ENCODE results near the gene TGFBI.

TGFBI gene

GRCh38 chr5:136031711-136032110 is 2.9 kb downstream of the TGFBI start:
- peaks cover 23% of the 10 kb centered on the region for H3K27me3 Mint-ChIP-seq
- ATAC-seq (no peak), DNase-seq (no peak)
- H3K4me3 Mint-ChIP-seq, result no peak overlapping the region
- H3K27ac Mint-ChIP-seq, result no peak overlapping the region
- no peaks in the 10 kb centered on the region for H3K9me3 Mint-ChIP-seq
- peaks cover 11% of the 10 kb centered on the region for H3K4me1 Mint-ChIP-seq

- no peak overlapping the region for H3K27ac Mint-ChIP-seq
- no peak for DNase-seq
- peaks cover 0 to 1% of the 10 kb centered on the region in 2 donors for H3K9me3 Mint-ChIP-seq
- ATAC-seq, result no peak
- peaks cover 19% of the 10 kb centered on the region for H3K4me1 Mint-ChIP-seq
- peaks cover 15% of the 10 kb centered on the region for H3K27me3 Mint-ChIP-seq
- H3K4me3 Mint-ChIP-seq, result no peak overlapping the region
These were observed 3.8 kb downstream of the TGFBI start for GRCh38 chr5:136032564-136032963.

GRCh38 chr5:136033234-136033633 is 4.4 kb downstream of the TGFBI start:
- no peak for ATAC-seq

GRCh38 chr5:136033848-136034247 is 5.1 kb downstream of the TGFBI start:
- DNase-seq (no peak), ATAC-seq (no peak)
- H3K27ac Mint-ChIP-seq, result no peak overlapping the region
- H3K4me1 Mint-ChIP-seq, result peaks cover 23% of the 10 kb centered on the region
- peaks cover 7% of the 10 kb centered on the region for H3K27me3 Mint-ChIP-seq
- peaks cover 0 to 3% of the 10 kb centered on the region in 2 donors for H3K9me3 Mint-ChIP-seq
- no peak overlapping the region for H3K4me3 Mint-ChIP-seq

More at GRCh38 chr5:136033234-136033633, 4.4 kb downstream of the TGFBI start:
- peaks cover 8% of the 10 kb centered on the region for H3K27me3 Mint-ChIP-seq
- peaks cover 0 to 3% of the 10 kb centered on the region in 2 donors for H3K9me3 Mint-ChIP-seq
- no peak overlapping the region for H3K27ac Mint-ChIP-seq
- H3K4me1 Mint-ChIP-seq, result peaks cover 23% of the 10 kb centered on the region
- H3K4me3 Mint-ChIP-seq, result no peak overlapping the region
- DNase-seq, result no peak

- peaks cover 0 to 3% of the 10 kb centered on the region in 2 donors for H3K9me3 Mint-ChIP-seq
- H3K4me3 Mint-ChIP-seq, result no peak overlapping the region
- peaks cover 2% of the 10 kb centered on the region for H3K27me3 Mint-ChIP-seq
- DNase-seq, result no peak
- ATAC-seq, result no peak
- no peak overlapping the region for H3K27ac Mint-ChIP-seq
- peaks cover 23% of the 10 kb centered on the region for H3K4me1 Mint-ChIP-seq
These were observed 5.7 kb downstream of the TGFBI start for GRCh38 chr5:136034492-136034891.

GRCh38 chr5:136034984-136035383 is 6.2 kb downstream of the TGFBI start:
- no peak for DNase-seq
- H3K9me3 Mint-ChIP-seq, result peaks cover 0 to 3% of the 10 kb centered on the region in 2 donors
- peaks cover 23% of the 10 kb centered on the region for H3K4me1 Mint-ChIP-seq
- H3K4me3 Mint-ChIP-seq, result no peak overlapping the region
- peak overlapping the region in 1 of 2 donors; percentile 67 for H3K27ac Mint-ChIP-seq
- ATAC-seq, result no peak
- H3K27me3 Mint-ChIP-seq, result no peaks in the 10 kb centered on the region

GRCh38 chr5:136035837-136036236 is 7.0 kb downstream of the TGFBI start:
- no peak for DNase-seq
- Mint-ChIP-seq H3K4me1 (peaks cover 23% of the 10 kb centered on the region), H3K27ac (no peak overlapping the region), H3K27me3 (no peaks in the 10 kb centered on the region), H3K9me3 (peaks cover 0 to 3% of the 10 kb centered on the region in 2 donors), H3K4me3 (no peak overlapping the region)
- no peak for ATAC-seq

GRCh38 chr5:136036293-136036911 is 7.6 kb downstream of the TGFBI start:
- H3K27ac Mint-ChIP-seq, result peak overlapping the region; percentile 45 to 82
- peaks cover 0 to 3% of the 10 kb centered on the region in 2 donors for H3K9me3 Mint-ChIP-seq
- H3K27me3 Mint-ChIP-seq, result no peaks in the 10 kb centered on the region
- DNase-seq (no peak), ATAC-seq (no peak)
- H3K4me3 Mint-ChIP-seq, result peak overlapping the region in 1 of 2 donors; percentile 18
- peaks cover 23% of the 10 kb centered on the region for H3K4me1 Mint-ChIP-seq

- Mint-ChIP-seq H3K27me3 (no peaks in the 10 kb centered on the region), H3K4me1 (peaks cover 24% of the 10 kb centered on the region), H3K9me3 (peaks cover 0 to 3% of the 10 kb centered on the region in 2 donors), H3K27ac (peak overlapping the region; percentile 44 to 52), H3K4me3 (peak overlapping the region; percentile 5 to 38)
- DNase-seq, result peak; percentile 8 to 68
- ATAC-seq, result peak; percentile 95
These were observed 8.4 kb downstream of the TGFBI start for GRCh38 chr5:136037001-136037705.

- Mint-ChIP-seq H3K4me1 (peaks cover 34% of the 10 kb centered on the region), H3K4me3 (no peak overlapping the region), H3K9me3 (peaks cover 0 to 3% of the 10 kb centered on the region in 2 donors), H3K27me3 (no peaks in the 10 kb centered on the region), H3K27ac (no peak overlapping the region)
- no peak for DNase-seq
- no peak for ATAC-seq
These were observed 9.8 kb downstream of the TGFBI start for GRCh38 chr5:136038635-136039034.

GRCh38 chr5:136039202-136039601 is 10.4 kb downstream of the TGFBI start:
- ATAC-seq (no peak), DNase-seq (no peak)
- Mint-ChIP-seq H3K4me3 (no peak overlapping the region), H3K4me1 (peaks cover 34% of the 10 kb centered on the region), H3K27me3 (no peaks in the 10 kb centered on the region), H3K27ac (no peak overlapping the region), H3K9me3 (peaks cover 0 to 3% of the 10 kb centered on the region in 2 donors)

GRCh38 chr5:136040746-136041415 is 12.1 kb downstream of the TGFBI start:
- no peak overlapping the region for H3K4me3 Mint-ChIP-seq
- no peak for DNase-seq
- peaks cover 31% of the 10 kb centered on the region for H3K4me1 Mint-ChIP-seq
- H3K27ac Mint-ChIP-seq, result no peak overlapping the region
- ATAC-seq, result no peak
- H3K9me3 Mint-ChIP-seq, result peaks cover 0 to 3% of the 10 kb centered on the region in 2 donors
- H3K27me3 Mint-ChIP-seq, result no peaks in the 10 kb centered on the region

- Mint-ChIP-seq H3K4me3 (no peak overlapping the region), H3K27ac (no peak overlapping the region), H3K27me3 (no peaks in the 10 kb centered on the region), H3K9me3 (peaks cover 0 to 3% of the 10 kb centered on the region in 2 donors), H3K4me1 (peaks cover 19% of the 10 kb centered on the region)
- DNase-seq, result no peak
- no peak for ATAC-seq
These were observed 13.4 kb downstream of the TGFBI start for GRCh38 chr5:136042156-136042555.

- peaks cover 0 to under 1% of the 10 kb centered on the region in 2 donors for H3K9me3 Mint-ChIP-seq
- no peak overlapping the region for H3K27ac Mint-ChIP-seq
- H3K4me3 Mint-ChIP-seq, result peak overlapping the region in 1 of 2 donors; percentile 19
- peaks cover 13% of the 10 kb centered on the region for H3K4me1 Mint-ChIP-seq
- no peak for DNase-seq
- H3K27me3 Mint-ChIP-seq, result no peaks in the 10 kb centered on the region
- ATAC-seq, result peak; percentile 34
These were observed 13.9 kb downstream of the TGFBI start for GRCh38 chr5:136042665-136043121.

- ATAC-seq, result no peak
These were observed 14.8 kb downstream of the TGFBI start for GRCh38 chr5:136043551-136043950.

More at GRCh38 chr5:136043551-136043950, 14.8 kb downstream of the TGFBI start:
- Mint-ChIP-seq H3K4me3 (no peak overlapping the region), H3K9me3 (no peaks in the 10 kb centered on the region), H3K27me3 (no peaks in the 10 kb centered on the region), H3K4me1 (peaks cover 10% of the 10 kb centered on the region), H3K27ac (no peak overlapping the region)
- DNase-seq, result no peak
